Activated CD4-positive, alpha-beta T cell treated with anti-CD3 and anti-CD28 coated beads for 4 hours (primary cell): ENCODE results near the gene MYADML2.
"Not testable (repeated sequence)": the region's sequence is repeated elsewhere in the genome, so short reads cannot be mapped to it uniquely, and the experiment has no call there.

Experiments
- DNase-seq, 2 donors: peaks; one replicate each; pipeline ENCODE4 v3.0.0-alpha.2; 2020

The MYADML2 gene

DNA sequence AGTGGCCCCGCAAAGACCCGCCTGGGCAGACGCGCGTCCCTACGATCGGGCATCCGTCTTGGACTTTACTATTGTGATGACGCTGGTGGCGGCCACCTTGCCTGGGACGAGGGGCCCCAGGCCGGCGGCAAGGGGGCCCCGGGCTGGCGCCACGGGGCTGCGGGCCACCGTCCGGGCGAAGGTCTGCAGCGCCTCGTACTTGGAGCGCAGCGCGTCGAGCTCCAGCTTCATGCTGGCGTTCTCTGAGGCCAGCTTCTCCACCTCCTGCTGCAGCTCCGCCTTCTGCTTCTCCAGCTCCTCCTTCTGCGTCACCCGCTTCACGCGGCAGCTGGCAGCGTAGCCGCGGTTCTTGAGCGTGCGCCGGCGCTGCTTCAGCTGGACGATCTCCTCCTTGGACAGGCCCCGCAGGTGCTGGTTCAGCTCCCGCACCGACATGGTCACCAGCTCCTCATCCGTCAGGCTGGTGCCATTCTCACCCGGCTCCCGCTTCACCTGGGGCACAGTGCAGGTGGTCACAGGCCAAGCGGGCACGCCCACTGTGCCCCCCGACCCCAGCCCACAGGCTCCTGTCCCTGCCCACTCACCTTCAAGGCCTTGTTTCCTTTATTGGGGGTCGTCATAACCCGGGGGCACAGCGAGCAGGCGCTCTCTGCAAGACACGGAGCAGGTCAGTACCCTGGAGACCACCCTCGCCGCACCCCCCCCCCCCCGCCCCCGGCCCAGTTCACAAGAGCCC lies 24.3 kb downstream of the MYADML2 start:
- no peak for DNase-seq

GRCh38 chr17:81921996-81922565 lies 25.0 kb downstream of the MYADML2 start:
- DNase-seq, result no peak

DNA sequence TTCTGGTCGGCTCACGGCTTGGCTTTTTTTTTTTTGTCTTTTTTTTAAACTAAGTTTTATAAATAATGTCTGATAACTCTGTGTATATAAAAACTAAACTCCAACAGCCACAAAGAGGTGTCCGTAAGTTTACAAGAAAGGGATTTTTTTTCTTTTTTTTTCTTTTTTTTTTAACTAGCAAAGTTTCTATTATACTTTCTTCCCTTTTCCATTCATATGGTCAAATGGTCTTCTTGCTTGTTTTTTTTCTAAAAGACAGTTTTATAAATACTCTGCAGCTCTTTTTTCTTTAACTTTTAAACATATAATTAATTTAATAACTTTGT lies 25.5 kb downstream of the MYADML2 start:
- DNase-seq, result no peak

- DNase-seq, result no peak
Observed at GRCh38 chr17:81920612-81921536, 26.2 kb downstream of the MYADML2 start.

- DNase-seq, result no peak
Observed at GRCh38 chr17:81918832-81919545, 28.0 kb downstream of the MYADML2 start.

GRCh38 chr17:81918333-81918669 lies 28.7 kb downstream of the MYADML2 start:
- not testable (repeated sequence) for DNase-seq

GRCh38 chr17:81917565-81918332 lies 29.3 kb downstream of the MYADML2 start, which contains the start of gene SIRT7:
Gene SIRT7, minus strand, starts transcription at chr17:81918176. Its CDS starts 45 bp downstream, at chr17:81918131.
- peak; percentile 77 to 81 for DNase-seq

- no peak for DNase-seq
Observed at GRCh38 chr17:81916234-81917001, 30.6 kb downstream of the MYADML2 start.

DNA sequence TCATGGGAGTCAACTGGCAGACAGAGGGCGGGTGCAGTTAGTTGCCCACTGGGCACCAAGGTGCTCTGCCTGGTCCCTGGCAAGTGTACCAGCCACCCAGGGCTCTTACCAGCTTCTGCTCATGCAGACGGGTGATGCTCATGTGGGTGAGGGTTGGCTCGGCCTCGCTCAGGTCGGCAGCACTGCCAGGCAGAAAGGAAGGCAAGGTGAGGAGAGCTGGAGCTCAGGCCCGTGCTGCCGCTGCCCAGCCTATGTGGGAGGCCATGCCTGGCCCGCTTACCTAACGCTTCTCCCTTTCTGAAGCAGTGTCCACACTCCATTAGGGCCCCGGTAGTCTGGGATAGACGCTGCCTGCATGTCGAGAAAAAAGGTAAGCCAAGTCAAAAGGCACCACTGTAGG lies 31.7 kb downstream of the MYADML2 start:
- no peak for DNase-seq

DNA sequence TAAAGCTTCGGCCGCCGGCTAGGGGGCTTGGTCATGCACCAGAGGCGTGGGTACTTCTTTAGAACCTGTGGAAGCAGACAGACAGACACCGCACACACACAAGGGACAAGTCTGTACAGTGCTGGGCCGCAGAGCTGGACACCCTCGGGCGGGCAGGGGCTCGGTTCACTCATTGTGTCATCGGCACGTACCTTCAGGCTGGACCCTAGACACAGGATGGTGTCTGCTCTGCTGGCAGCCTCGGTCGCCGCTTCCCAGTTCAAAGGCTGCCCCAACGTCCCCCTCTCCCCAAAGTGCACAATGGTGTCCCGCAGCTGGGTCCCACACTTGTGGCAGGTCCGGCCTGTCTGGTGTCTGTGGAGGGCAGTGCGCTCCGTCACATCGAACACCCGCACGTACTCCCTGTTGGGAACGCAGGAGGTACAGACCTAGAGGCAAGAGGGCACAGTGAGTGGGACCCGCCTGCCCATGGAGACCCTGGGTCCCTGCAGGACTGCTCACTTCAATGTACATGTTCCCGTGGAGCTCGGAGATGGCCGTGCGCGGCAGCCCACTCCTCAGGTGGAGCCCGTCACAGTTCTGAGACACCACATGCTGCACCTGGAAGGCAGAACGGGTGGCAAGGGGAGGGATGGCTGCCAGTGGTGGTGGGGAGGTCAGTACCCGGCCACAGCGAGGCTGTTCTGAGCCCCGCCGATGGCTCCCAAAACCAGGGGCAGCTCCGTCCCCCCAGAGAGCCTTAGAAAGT lies 32.8 kb downstream of the MYADML2 start:
- no peak for DNase-seq

DNA sequence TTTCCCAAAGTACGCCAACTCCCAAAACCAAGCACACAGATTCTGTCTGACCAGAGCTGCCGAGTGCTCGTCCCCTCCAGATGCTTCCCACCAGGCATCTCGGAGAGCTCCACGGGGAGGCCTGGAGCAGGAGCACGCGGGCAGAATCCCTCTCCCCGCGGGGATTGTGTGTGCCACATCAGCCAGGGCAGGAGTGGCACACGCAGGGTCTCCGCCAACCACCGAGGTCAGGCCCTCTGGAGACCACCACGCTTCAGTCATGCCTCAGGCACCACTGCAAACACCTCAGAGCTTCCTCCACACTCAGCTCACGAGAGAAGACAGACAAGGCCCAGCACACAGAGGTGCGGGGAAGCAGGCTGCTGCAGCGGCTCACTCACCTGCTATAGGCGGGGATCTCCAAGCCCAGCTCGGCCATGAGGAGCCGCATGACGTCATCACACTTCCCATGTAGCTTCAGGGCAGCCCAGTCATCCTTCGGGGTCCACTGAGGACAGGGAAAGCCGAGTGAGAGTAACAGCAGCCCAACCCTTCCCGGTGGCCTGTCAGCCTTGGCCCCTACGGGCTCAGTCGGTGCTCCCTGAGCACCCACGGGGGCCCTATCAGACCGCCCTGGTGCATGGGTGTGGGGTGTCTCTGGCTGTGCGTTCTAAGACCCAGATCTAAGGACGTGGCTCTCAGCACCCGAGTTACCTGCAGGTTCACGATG lies 33.5 kb downstream of the MYADML2 start:
- DNase-seq, result no peak

DNA sequence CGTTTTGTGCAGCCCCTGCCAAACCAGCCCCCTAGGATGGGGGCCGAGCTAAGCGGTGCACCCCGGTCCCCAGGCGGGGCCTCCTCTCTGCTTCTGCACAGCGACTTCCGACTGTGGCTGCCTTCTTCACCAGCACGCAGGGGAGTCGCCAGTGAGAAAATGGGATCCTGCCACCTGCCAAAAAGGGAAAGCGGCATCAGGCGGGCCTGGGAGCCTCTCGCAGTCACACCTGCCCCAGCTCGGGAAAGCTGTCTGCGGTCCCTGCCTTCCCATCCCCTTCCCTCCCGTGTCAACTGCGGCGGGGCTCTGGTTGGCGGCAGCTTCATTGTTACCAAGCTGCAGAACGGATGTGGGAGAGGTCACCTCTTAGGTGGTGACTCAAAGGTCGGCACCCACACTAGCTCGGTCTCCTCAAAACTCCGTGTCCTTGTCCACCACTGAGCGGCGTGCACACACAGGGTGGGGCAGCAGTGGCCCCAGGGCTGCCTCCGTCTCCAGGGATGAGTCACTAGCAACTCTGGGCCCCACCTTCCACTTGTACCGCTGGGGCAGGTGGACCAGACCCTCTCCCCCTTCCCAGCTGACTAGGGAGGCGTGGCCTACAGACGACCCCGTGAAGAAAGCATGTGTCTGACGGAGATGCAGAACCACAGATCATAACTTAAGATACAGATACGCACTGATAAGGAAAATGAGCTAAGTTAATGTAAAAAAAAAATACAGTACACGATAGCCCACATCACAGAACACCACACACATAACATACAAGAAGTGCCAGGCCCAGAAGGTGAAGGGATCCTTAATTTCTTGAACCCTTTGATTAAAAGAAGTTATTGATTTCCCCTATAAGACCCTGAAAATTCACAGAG lies 34.4 kb downstream of the MYADML2 start:
- DNase-seq, result no peak

- DNase-seq, result no peak
Observed at GRCh38 chr17:81911969-81912368, 35.1 kb downstream of the MYADML2 start.

DNA sequence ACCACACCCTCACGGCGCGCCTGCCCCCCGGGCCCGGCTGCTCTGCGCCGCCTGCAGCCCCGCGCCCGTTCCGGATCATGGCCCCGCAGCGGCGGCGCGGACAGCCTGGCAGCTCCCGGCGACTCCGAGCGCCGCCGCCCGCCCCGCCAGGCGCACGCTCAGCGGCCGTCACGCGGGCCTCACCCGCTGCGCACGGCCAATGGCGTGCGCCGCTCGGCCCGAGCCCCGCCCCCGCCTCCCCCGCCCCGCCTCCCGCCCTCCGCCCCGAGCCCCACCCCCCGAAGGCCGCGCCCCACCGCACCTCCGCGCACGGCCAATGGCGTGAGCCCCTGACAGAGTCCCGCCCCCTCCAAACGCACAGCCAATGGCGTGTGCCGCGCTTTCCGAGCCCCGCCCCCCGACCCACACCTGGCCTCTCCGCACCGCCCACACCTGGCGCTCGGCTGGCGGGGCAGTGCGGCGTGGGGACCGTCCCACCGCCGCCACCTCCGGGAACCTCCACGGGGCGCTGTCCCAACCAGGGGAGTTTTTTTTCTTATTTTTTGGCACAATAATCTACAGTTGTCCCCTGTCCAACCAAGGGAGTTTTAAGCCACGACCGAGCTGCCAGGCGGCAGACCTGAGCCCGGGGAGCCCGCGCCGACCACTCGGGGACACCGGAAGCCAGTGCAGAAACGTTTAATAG lies 35.6 kb downstream of the MYADML2 start, which contains the start of gene PCYT2:
Gene PCYT2, minus strand, starts transcription at position 123 of the 685 bp plus-strand sequence. Its CDS starts 44 bp downstream, at position 79.
- DNase-seq, result peak; percentile 94 to 97

DNA sequence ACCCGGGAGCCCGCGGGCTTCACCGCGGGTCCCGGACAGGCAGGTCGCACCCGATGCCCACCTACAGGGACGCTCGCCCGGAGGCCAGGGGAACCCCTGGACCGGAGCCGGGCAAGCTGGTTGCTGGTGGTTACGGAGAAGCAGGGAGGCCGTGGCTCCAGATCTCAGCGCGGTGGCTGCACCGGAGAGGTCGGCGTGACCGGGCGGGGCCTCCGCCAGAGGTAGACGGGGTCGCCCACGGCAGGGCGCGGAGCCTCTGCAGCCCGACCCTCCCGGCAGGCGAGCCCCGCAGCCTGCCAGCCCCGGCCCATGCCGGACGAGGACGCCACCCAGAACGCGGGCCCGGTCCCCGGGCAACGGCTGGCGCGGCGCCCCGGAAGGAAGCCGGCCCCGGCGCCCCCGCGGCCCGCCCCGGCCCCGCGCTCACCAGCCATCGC lies 36.2 kb downstream of the MYADML2 start:
- peak in 1 of 2 donors; percentile 33 for DNase-seq

DNA sequence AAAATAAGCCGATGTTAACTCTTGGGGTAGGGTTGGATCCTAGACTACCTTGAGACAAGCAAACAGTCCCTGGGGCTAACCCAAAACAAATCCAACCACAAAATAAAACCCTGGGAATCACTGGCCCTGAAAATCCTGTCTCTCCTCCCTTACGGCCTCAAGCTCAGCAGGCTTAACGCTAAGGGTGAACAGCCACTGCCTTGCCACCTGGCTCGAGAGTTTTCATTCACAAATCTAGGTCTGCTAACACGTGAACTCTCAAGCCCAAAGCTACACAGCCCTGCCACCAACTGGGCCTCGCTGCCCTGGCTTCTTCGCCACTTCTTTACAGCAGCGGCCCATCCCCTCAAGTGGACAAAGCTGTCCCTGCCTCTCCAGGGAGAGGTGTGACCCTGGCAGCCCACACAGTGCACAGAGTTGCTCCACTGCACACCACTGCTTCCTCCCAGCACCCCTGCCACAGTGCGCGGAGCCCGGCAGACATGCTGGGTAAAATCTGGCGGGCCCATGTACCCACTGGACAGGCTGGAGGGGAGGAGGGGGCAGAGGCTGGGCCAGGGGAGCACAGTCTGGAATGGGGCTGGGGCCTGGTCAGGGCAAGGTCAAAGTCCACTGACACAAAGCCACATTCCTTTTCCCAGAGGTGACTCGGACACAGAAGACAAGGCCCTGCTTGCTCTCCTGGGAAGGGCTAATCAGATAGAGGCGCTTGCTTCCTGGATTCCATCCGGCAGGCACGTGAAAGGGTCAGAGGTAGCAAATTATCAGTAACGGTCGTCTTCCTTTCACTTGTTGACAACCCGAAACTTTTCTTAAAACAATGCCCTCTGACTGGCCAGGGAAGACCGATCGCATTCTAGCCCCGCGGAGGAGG lies 36.8 kb downstream of the MYADML2 start:
- DNase-seq, result no peak

GRCh38 chr17:81909231-81909630 lies 37.8 kb downstream of the MYADML2 start:
- DNase-seq, result no peak
